Heart left ventricle (tissue), 16 donors: Measurements from ENCODE around the gene DDIT4. TPM values are rescaled to one million over a fixed set of nuclear protein-coding genes. Genes with fewer than 3 reads are reported as not detected.

Experiments
- ATAC-seq, 4 donors: fragments of 200-7000 bp; cut with Tn5 transposase; one replicate each; pipeline ENCODE4 v1.9.1; 2020 to 2022; ENCODE audit warnings: moderate library complexity in 4 of 4, mild to moderate bottlenecking in 3 of 4, moderate number of reproducible peaks in 1 of 4
- DNase-seq, 5 donors: peaks; one replicate each; pipeline ENCODE4 v3.0.0-alpha.2; 2020
- H3K27ac ChIP-seq, 12 donors: fragments of 200-600 bp; sonication (generic) in 4 of 12; one replicate each; pipeline versions ENCODE4 v1.5.0 to v1.8.0; 2016 to 2022; ENCODE audit warnings: mild to moderate bottlenecking in 2 of 12
- H3K27me3 ChIP-seq, 9 donors: fragments of 200-600 bp; sonication (generic) in 2 of 9; one replicate each; pipeline versions ENCODE4 v1.5.1 to v1.8.0; 2016 to 2022; ENCODE audit warnings: mild to moderate bottlenecking in 3 of 9
- H3K36me3 ChIP-seq, 9 donors: fragments of 200-600 bp; sonication (generic) in 2 of 9; one replicate each; pipeline versions ENCODE4 v1.5.0 to v1.8.0; 2018 to 2022; ENCODE audit warnings: mild to moderate bottlenecking in 2 of 9
- H3K4me1 ChIP-seq, 12 donors: fragments of 200-600 bp; sonication (generic) in 4 of 12; one replicate each; pipeline versions ENCODE4 v1.5.0 to v1.8.0; 2016 to 2022; ENCODE audit warnings: mild to moderate bottlenecking in 3 of 12
- H3K4me3 ChIP-seq, 12 donors: fragments of 200-600 bp; sonication (generic) in 4 of 12; one replicate each; pipeline versions ENCODE4 v1.5.0 to v1.8.0; 2017 to 2022; ENCODE audit warnings: mild to moderate bottlenecking in 9 of 12, moderate library complexity in 4 of 12
- H3K9me3 ChIP-seq, 12 donors: fragments of 200-600 bp; sonication (generic) in 4 of 12; one replicate each; pipeline versions ENCODE4 v1.5.0 to v1.8.0; 2016 to 2022; ENCODE audit warnings: mild to moderate bottlenecking in 1 of 12
- CTCF ChIP-seq, 12 donors: fragments of 200-600 bp; sonication (generic) in 4 of 12; IDR thresholded peaks; one replicate each; pipeline versions ENCODE4 v1.5.0 to v1.8.0; 2018 to 2022; ENCODE audit warnings: antibody characterized with exemption in 12 of 12, mild to moderate bottlenecking in 5 of 12
- POLR2A ChIP-seq, 2 donors: fragments of 450-650 bp; IDR thresholded peaks; one replicate each; pipeline ENCODE4 v1.6.1; 2017; ENCODE audit warnings: antibody characterized with exemption in 2 of 2, mild to moderate bottlenecking in 2 of 2, moderate library complexity in 2 of 2
- WGBS, 4 donors: extraction: QIAGEN DNeasy Blood & Tissue Kit in 2 of 4; methylation state at CpG; one replicate each; pipeline versions ENCODE4 v1.1.5 to v1.1.7; 2013 to 2018; 5-methylcytosine and 5-hydroxymethylcytosine counted together
- intact Hi-C, 10 donors: fragments of 100-400 bp; cut with DNase I; formaldehyde crosslinking; loops; one replicate each; pipeline versions ENCODE4 v1.11.1 to v1.14.2; 2022
- polyA plus RNA-seq, 2 donors: library from polyadenylated mRNA; stranded (reverse); fragments of 200-250 nt; gene quantifications; one replicate each; pipeline ENCODE4 v1.2.3, GENCODE V29; 2013
- total RNA-seq, 9 donors: library from RNA; depleted of rRNA in 2 of 9; stranded (reverse); fragments of >200 nt in 2 of 9; fragmentation: NEBNext Ultra II Directional in 3 of 9; extraction: Animal tissue kit (Norgen Biotek cat#: 25700) in 3 of 9; gene quantifications; one replicate each; pipeline versions ENCODE4 v1.1.0 to v1.2.4, GENCODE V29; 2016 to 2023
- donor health status: ischemic (EF 13 %, LVEDD 7.1; RV severe dilation, severe dysfunction).
- donor health status: healthy with polysubstance abuse.
- donor health status: DM: no; HTN: yes; CAD: no.
- donor health status: DM: no; HTN: no; CAD: no.
- donor health status: ischemic (EF 25% LVEDD 6.9; RV normal size, moderate dysfunction).
- donor health status: ischemic (EF 25% LVEDD 5.7; RV mildly dilated, moderate dysfunction).
- donor health status: healthy.
- donor health status: DM: yes; HTN: yes; CAD: no.
- donor health status: ischemic (EF 35%, LVEDD 5.7; RV mildly dilated, moderate dysfunction).
- donor health status: nonischemic (EF 11% LVEDD 7.7; RV severe dilation, severe dysfunction).
- donor health status: DM: yes; HTN: yes; CAD: no.
- donor health status: PGD.
- donor health status: ischemic (EF 29% LVEDD 5.4; RV normal size, mild dysfunction).
- donor health status: nonischemic (EF 23%, LVEDD 6.1; RV moderate dilation, normal function).

Gene DDIT4
- total and polyA plus RNA-seq, 11 donors: 14.6 to 112 (median 47.6) TPM

- Histone ChIP-seq H3K27ac (peak overlapping the region; percentile 95 to 100 (median 99)), H3K36me3 (peaks cover 3 to 20% (median 15%) of the 10 kb centered on the region in 9 donors), H3K9me3 (no peaks in the 10 kb centered on the region), H3K27me3 (no peaks in the 10 kb centered on the region), H3K4me3 (peak overlapping the region; percentile 66 to 98 (median 76)), H3K4me1 (peaks cover 6 to 54% (median 33%) of the 10 kb centered on the region in 12 donors)
- intact Hi-C loops: loop anchor here in 8 of 10 donors (2.0 to 10.0 kb wide), 9 partner anchors 21 to 61 kb away; no protein-coding TSS in a partner anchor
- DNase-seq (no peak), ATAC-seq (no peak)
- no peak for TF ChIP-seq POLR2A (IDR thresholded peaks at IDR 0.05)
- TF ChIP-seq CTCF (IDR thresholded peaks at IDR 0.05): no peak
- WGBS, 4 donors: 9 to 13% (median 12%) methylated on average over 12 of the region's 12 CpGs
Observed at GRCh38 chr10:72275351-72276012, 1.8 kb downstream of the DDIT4 start.

- H3K36me3 ChIP-seq: peaks cover 3 to 20% (median 15%) of the 10 kb centered on the region in 9 donors
- TF ChIP-seq CTCF (IDR thresholded peaks at IDR 0.05): no peak
- TF ChIP-seq POLR2A (IDR thresholded peaks at IDR 0.05): no peak
- DNase-seq (no peak), ATAC-seq (no peak)
- WGBS, 4 donors: 40 to 54% (median 50%) methylated on average over 4 of the region's 4 CpGs
- intact Hi-C loops: loop anchor here in 6 of 10 donors (2.0 to 10.0 kb wide), 5 partner anchors 21 to 51 kb away; no protein-coding TSS in a partner anchor
- H3K27me3 ChIP-seq: no peaks in the 10 kb centered on the region
- peaks cover 6 to 53% (median 32%) of the 10 kb centered on the region in 12 donors for H3K4me1 ChIP-seq
- peak overlapping the region; percentile 95 to 100 (median 99) for H3K27ac ChIP-seq
- peak overlapping the region; percentile 66 to 98 (median 76) for H3K4me3 ChIP-seq
- H3K9me3 ChIP-seq: no peaks in the 10 kb centered on the region
Observed at GRCh38 chr10:72276013-72276387, 2.3 kb downstream of the DDIT4 start.

- Histone ChIP-seq H3K27me3 (no peaks in the 10 kb centered on the region), H3K36me3 (peaks cover 3 to 20% (median 15%) of the 10 kb centered on the region in 9 donors), H3K27ac (peak overlapping the region; percentile 48 to 100 (median 99)), H3K4me1 (peaks cover 6 to 46% (median 29%) of the 10 kb centered on the region in 12 donors), H3K9me3 (no peaks in the 10 kb centered on the region), H3K4me3 (peak overlapping the region in 11 of 12 donors; percentile 66 to 98 (median 76))
- TF ChIP-seq POLR2A (IDR thresholded peaks at IDR 0.05): no peak
- TF ChIP-seq CTCF (IDR thresholded peaks at IDR 0.05): no peak
- intact Hi-C loops: loop anchor here in 6 of 10 donors (2.0 to 10.0 kb wide), 5 partner anchors 20 to 51 kb away; no protein-coding TSS in a partner anchor
- no peak for ATAC-seq
- 58 to 72% (median 64%) methylated on average over 6 of the region's 6 CpGs for WGBS, 4 donors
- peak in 1 of 5 donors; percentile 19 for DNase-seq
Observed at GRCh38 chr10:72276421-72277339, 3.0 kb downstream of the DDIT4 start.
